Measurements from ENCODE around the gene ACTN1.

ACTN1 gene

DNA sequence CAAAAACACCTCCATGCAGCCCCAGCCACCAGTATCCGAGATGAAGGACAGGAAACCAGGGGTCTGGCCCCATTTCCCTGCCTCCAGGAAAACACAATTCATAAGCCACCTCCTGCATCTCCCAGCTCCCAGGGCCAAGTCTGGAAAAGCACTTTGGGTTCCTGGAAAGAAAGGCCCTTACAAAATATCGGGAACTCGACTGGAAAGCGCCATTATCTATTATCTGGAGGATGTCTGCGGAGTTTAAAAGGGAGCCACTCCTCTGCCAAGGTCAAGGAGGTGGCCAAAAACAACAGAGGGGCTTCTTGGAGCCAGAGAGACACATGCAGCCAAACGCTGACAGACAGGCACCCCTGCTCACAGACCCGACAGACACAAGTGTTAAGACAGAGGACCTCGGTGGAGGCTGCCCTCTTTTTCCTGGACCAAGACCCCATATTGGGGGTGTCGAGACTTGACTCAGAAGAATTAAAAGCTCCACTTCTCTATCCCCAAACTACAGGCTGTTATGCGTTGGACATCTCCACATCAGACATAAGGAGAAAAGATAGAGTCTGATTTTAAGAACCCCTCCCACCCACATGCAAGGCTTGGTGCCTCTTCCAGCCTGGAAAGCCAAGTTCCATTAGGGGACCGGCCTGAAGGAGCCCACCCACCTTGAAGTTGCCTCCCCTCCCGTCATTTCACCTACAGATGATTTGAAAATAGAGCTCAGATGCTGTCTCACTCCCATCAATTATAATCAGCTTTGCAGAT is 9.6 kb downstream of the ACTN1 start:
- no peak for DNase-seq (ENCODE audit: low read depth in 3 of 3)

DNA sequence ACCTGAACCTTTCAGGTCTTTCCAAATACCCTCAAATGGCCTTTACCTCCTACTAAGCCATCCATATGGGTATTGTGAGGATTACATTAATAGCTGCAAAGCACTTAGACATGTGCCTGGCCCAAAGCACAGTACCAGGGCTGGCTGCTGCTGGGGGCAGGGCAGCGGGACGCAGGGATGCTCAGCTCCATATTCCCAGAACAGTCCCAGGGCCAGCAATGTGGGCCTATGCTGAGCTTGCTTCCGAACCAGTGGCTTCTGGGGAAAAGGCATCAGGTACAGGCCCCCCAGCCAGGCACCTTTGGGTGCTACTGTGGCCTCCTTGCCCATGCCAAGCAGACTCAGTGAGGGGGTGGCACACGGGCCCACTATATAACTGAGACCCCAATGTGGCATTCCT is 10.4 kb downstream of the ACTN1 start:
- no peak for DNase-seq (ENCODE audit: low read depth in 3 of 3)

DNA sequence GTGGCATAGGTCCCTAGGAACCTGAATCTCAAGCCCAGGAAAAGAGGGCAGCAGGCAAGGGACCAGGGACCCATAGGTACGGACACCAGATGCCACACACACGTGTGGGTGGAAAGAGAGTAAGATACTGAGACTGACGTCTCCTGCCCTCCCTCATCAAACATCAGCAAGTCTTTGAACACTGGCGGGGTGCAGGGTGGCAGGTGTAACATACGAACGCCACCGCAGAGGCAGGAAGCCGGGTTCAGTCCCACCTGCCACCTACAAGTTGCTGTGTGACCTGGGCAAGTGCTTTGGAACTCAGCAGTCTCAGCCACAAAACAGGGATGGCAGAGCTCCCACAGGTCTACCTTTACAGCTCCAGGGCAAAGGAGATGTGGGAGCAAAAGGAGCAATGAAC is 11.1 kb downstream of the ACTN1 start:
- DNase-seq (ENCODE audit: low read depth in 3 of 3) = peak in 2 of 3 experiments; percentile 55 to 57

DNA sequence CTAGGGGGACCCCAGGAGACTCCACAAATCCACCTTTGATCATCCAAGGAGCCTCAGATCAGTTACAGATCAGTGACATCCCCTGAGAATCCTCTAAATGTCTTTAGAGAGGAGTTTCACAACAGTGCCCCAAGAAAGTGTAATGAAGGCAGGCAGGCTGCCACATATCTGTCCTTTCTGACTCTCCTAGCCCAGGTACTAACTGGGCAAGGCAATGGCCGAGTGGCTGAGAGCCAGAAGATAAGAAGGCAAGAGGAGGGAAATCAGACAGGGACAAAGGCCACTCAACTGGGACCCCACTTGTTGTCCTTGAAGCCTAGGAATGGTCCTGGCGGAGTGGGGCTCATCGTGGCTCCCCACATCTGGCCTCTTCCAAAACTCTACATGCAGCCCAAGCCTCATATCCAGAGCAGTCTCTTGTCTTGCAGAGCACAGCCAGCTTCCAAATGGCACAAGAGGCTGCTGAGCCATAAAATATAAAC is 11.6 kb downstream of the ACTN1 start:
- DNase-seq (ENCODE audit: low read depth in 3 of 3) = no peak

DNA sequence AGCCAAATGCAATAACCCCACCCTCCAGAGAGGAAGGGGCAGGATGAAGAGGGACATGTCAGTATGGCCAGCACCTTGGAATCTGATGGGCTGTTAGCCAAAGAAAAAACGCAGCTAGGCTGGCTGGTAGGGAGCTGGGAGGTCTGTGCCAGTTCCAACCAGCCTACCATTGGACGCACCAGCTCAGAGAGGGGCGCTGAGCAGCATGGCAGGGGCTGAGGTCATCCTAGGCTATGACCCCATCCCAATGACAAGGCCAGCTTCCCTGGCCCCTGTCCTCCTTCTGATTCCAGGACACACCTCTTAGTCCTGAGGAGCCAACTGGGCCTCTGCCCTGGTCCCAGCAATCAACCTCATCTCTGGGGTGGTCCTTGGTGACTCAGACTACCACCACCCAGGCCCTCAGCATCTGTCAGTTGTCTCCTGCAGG is 12.2 kb downstream of the ACTN1 start:
- no peak for DNase-seq (ENCODE audit: low read depth in 3 of 3)

DNA sequence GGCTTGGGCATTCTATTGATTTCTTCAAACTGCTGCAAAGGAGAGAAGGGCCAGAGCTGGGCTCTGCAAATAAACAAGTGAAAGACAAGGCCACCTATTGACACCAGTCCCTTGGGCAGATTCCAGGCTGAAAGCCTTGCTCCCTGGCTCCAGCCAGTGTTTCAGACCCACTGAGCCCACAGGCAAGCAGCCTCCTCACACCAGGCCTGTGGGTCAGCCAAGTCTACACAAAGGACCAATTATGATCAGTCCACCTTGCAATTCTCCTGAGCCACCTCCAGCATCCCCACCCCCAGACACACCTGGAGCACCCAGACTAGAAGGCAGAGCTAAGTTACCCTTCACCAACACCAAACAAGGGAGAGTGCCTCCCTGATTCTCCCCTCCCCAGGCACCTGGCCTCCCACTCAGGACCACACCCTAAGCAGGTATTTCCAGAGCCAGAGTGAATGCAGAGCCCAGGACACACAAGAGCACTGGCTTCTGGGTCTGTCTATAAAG is 13.8 kb downstream of the ACTN1 start:
- no peak for DNase-seq (ENCODE audit: low read depth in 3 of 3)

DNA sequence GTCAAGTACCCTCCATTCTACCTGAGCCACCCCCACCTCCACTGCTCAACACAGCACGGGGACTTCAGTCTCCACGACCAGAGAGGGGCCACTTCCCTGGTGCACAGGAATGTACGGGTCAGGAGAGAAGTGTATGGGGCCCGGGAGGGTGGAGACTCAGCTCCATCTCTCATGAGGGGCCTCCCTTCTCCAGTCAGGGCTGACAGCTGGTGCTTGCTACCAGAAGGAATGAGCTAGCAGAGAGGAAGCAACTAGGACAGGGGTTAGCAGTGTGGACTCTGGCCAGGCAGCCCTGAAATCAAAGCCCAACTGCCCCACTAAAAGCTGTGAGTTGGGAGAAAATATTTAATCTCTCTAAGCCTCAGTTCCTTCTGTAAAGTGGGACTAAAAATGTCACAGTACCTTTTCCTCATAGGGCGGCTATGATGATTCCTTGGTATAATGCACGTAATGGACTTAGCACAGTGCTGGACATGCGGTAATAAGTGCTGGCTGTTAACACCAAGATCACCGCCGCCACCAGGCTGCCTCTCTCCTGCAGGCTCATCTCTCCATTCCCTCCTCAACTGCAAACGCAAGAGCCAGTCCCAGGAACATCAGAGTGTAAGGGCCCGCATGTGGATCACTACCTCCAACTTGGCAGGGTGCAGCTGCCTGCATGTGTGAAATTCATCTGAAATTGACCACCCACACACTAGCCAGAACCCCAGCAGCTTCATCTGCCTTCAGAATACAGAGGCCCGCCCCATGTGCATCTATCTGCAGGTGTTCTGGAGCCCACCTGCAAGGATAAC is 14.6 kb downstream of the ACTN1 start:
- no peak for DNase-seq (ENCODE audit: low read depth in 3 of 3)

DNA sequence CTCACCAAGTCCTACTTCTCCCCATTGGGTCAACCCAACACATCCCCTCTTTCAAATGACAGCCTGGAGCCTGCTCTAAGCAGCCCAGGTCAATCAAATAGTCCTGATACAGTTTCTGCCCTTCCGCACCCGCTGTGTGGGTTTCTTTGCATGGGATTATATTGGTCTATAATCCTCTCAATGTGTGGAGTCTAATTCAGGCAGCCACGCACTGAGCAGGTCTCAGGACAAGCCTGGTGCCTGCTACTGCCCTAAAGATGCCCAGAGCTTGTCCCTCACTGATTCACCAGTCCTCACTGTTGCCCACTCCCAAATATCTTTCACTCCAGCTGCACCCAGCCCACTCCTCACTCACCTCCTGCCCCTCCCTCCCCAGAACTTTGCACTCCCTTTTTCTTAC is 16.4 kb downstream of the ACTN1 start:
- no peak for DNase-seq (ENCODE audit: low read depth in 3 of 3)

DNA sequence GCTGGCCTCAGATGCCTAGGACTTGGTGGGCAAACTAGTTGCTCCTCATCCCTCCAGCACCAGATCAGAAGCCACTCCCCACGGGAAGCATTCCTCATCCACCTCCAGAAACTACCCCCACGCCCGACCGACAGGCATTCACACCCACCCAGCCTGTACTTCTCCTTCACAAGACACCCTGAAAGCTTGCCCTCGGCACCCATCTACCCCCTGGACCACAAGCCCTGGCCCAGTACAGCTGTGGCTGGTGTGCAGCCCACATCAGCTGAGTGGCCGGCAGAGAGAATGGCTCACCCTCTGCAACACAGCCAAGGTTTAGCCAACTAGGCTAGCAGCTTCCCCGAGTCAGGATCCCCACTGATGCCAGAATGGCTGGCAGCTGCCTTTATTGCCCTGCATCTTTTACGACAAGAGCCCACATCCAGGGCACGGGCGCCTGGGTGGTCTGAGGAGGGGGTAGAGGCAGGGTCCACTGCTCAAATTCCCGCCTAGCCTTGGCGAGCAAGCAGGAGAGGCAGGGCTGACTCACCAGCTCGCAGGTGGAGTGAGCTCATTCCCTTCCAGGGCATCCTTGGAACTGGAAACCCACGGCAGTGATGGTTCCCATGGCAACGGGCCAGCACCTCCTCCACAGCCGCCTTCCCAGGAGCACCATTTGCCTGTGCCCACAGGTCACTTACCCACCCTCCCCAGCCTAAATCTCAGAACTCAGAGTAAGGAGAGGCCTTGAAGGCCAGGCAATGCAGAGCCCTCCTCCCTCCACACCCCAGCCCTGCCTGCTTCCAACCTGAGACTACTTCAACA is 17.1 kb downstream of the ACTN1 start:
- no peak for DNase-seq (ENCODE audit: low read depth in 3 of 3)

DNA sequence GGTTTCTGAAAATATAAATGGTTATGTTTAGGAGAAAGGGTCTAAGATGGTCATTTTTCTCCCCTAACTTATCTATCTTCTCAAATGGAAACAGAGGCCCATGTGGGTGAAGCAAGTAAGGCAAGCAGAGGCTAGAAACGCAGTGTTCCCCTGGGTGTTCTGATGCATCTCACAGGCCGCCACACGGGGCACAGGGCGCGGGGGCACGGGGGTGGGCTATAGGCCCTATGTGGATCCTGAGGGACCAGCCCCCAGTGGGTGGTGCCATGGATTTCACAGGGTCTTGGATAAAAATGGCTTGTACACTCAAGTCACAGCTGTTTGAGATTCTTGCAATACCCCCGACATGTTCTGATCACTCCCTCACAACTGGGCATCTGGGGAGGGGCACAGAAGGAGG is 17.7 kb downstream of the ACTN1 start:
- no peak for DNase-seq (ENCODE audit: low read depth in 3 of 3)

DNA sequence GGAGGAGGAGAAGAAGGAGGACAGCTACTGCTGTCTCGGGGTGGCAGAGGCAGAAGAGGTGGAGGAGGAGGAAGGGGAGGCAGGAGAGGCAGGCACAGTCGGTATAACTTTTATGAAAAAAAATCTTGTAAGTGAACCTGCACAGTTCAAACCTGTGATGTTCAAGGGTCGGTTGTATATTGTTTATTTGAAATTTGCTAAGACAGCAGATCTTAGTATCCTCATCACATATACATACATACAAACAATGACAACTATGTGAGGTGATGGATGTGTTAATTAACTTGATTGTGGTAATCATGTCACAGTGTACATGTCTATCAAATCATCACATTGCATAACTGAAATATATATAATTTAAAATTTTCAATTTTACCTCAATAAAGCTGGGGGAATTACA is 19.0 kb downstream of the ACTN1 start:
- no peak for DNase-seq (ENCODE audit: low read depth in 3 of 3)

DNA sequence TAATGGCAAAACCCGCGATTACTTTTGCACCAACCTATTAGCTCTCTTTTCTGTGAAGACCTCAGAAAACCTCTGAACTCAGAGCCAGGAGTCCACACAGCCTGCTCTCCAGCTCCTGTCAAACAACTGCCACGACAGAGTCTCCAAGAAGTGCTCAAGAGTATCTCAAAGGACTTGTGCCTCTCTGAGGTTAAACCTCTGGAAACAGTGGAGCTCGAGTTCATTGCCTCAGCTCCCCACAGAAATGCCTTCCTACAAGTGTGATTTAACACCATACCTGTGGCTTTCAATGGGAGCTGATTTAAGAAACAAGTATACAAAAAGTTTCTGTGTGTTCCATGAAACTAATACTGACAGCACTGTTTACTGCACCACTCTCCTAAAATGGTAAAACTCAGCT is 20.1 kb downstream of the ACTN1 start:
- DNase-seq (ENCODE audit: low read depth in 3 of 3) = no peak

DNA sequence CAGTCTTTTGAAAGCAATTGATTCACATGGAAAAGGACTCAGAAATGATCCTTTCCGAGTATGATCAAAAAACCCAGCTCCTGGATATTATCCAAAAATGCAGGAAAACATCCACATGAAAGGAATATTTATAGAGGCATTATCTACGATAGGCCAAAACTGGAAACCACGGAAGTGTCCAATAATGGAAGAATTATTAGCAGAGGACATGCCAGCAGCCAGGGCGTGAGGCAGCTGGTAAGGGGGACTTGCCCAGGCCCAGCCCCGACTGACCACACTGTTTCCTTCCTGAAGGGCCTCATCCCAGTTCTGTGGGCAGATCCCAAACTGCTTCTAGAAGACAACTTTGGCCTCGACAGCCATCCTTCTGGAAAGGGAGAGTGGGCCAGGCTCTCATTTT is 20.5 kb downstream of the ACTN1 start:
- DNase-seq (ENCODE audit: low read depth in 3 of 3) = no peak

DNA sequence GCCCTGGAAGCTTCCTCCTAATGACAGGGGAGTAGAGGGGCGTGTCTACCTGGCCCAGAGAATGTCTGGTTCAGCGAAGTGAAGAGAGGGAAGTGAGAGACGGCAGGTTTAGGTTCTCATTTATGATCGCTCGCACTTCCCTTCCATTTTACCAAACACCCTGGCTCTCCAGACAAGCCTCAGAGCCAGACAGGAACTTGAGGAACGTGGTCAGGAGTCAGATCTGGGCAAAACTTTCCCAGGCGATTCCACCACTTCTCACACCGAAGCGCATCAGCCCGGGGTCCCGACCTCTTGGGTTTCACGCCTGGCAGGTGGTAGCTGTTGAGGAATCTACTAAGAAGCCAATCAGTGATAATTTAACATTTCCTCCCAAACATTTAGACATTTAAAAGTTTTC is 21.3 kb downstream of the ACTN1 start:
- no peak for DNase-seq (ENCODE audit: low read depth in 3 of 3)

DNA sequence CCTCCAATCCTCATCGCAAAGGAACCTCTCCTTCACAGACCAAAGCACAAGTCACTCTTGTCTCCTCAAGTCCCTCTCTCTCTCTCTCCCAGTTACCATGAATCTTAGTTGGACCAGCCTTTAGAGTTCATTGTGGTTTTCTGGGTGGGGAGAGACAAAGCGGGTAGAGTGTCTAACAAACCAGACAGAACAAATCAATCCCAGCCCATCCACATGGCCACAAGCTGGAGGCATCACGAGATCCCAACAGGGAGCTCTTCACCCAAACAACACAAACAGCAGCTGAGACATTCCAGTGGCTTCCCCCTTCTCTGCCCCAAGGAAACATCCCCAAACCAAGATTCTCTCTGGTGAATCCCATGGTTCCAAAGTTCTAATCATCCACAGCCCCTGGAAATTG is 22.4 kb downstream of the ACTN1 start:
- no peak for DNase-seq (ENCODE audit: low read depth in 3 of 3)

DNA sequence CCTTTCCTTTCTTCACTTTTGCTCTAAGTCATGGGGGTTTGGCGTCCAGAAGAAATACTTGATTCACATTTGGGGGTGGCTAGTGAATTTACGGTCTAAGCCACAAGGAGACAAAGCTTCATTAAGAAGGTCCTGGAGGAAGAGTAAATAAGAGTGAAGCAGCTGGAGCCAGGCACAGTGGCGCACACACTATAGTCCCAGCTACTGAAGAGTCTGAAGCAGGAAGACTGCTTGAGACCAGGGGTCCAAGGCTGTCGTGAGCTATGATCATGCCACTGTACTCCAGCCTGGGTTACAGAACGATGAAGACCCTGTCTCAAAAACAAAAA is 23.3 kb downstream of the ACTN1 start:
- DNase-seq (ENCODE audit: low read depth in 3 of 3) = no peak

DNA sequence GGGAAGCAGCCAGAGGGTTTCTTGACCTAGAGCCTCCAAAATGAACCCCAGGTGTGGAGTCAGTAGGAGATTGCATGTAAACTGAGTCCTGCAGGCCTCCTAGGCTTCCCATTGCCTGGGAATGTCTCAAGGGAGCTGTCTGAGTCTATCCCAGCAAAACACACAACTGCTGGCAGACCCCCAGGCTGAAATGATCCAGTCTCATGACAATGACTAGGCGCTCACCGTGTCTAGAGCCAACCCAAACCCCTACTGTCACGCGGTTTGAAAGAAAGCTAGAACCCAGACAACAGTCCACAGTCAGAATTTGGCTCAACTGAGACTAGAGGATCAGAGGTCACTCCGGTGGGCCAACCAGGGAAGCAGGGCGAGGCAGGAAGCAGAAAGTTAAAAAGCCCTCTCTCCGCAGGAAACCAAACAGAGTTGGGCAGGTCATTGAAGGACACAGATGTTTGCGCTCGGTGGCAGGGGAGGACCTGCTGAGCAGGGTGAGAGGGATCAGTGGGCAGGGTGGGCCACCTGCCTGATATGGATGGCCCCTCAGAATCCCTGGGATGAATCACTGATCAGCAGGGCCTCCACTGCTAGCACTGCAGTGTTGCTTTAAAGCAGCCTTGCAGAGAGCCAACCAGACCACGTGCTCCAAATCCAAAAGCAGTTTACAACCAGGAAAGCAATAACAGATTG is 23.8 kb downstream of the ACTN1 start:
- DNase-seq (ENCODE audit: low read depth in 3 of 3) = no peak

DNA sequence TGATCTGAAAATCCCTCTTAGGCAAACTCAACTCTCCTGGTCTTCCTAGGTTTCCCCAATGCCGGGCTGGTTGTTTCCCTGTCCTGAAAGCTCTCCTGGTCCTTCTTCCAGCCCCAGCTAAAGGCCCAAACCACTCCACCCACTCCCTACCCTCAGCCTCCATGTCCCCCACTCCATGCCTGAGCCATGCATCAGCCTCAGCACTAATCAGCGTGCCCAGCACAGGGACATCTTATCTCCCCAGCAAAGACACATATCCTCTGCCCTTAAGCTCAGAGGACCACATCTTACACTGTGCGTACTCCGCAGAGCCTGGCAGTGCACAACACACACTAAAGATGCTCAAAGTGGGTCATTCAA is 25.9 kb downstream of the ACTN1 start:
- DNase-seq (ENCODE audit: low read depth in 3 of 3) = no peak

DNA sequence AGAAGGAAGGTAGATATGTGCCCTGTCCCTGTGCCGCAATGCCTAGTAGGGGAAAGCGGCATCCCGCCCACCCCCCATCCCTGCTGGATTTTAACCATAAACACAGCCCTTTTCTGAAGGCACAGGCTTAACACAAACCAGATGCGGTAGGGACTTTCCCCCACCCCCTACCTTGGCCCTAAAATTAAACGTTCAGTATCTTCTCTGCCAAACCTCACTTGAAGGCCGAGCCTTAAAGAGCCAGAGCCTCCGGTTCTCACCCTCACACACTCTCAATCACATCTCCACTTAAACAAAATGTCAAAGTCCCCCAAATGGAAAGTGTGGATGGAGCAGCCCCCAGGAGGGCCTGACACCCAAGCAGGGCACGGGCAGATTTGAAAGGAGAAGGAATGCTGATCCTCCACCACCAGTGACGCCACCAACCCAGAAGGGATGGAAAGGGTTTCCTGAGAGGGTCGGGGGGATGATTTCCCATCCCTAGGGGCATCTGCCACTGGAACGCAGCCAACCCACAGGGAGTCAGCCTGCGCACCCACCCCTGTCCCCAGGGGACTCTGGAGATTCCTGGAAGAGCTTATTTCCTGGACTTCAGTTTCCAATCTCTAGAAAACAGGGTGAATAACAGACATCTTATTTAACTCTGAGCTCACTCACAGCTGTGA is 26.4 kb downstream of the ACTN1 start:
- DNase-seq (ENCODE audit: low read depth in 3 of 3) = no peak

DNA sequence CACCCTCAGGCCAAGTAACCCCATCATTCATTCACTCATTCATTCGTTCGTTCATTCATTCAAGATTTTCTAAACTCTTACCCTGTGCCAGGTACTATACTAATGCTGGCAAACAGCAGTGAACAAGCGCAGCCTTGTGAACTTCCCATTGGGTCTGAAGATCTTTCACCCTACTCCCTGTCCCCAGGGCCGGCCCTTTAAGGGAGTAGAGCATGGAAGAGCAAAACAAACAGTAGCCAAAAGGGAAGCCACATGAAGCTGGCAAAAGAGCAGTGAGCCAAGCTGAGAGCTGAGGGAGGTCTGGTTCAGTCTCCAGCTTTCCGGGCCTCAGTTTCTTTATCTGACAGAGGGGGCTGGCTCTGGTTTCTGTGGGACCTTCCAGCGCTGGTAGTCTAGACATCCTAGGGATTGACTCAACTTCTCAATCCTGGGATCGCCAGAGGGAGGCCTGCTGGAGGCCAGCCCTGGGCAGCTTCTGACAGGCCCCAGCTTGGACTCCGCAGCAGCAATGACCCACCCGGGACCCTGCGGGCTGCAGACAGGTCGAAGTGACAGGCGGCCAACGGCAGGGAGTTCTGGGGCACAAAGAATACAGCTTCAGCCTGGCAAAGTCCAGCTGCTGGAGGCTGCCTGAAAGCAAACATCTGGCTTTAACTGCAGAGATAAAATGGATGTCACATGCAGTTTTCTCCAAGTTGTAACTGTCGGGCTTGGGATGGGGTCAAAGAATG is 27.1 kb downstream of the ACTN1 start:
- DNase-seq (ENCODE audit: low read depth in 3 of 3) = no peak
